HepG2 (cell line): ENCODE data around the gene PSME3IP1. TPM values are rescaled to one million over a fixed set of nuclear protein-coding genes. Genes with fewer than 3 reads are reported as not detected.

ENCODE experiments used
- ATM ChIP-seq: fragments of 450-650 bp; IDR thresholded peaks from 2 replicates; pipeline ENCODE4 v1.7.1; 2017; ENCODE audit warnings: mild to moderate bottlenecking, borderline replicate concordance
- CBX5 ChIP-seq: sonication (generic); formaldehyde crosslinking; IDR thresholded peaks from 2 replicates; pipeline ENCODE4 v1.4.0; 2020; ENCODE audit warnings: missing genetic modification reagents, borderline replicate concordance
- CENPT ChIP-seq: sonication (generic); formaldehyde crosslinking; IDR thresholded peaks from 2 replicates; pipeline ENCODE4 v1.8.0; 2022; ENCODE audit warnings: low read depth, mild to moderate bottlenecking, moderate library complexity, missing genetic modification reagents
- CENPX ChIP-seq: sonication (generic); formaldehyde crosslinking; IDR thresholded peaks from 2 replicates; pipeline ENCODE4 v1.9.0; 2021; ENCODE audit warnings: mild to moderate bottlenecking, missing genetic modification reagents, moderate library complexity
- DR1 ChIP-seq: sonication (generic); formaldehyde crosslinking; IDR thresholded peaks from 2 replicates; pipeline ENCODE4 v1.8.0; 2021; ENCODE audit warnings: mild to moderate bottlenecking, missing genetic modification reagents, inconsistent platforms
- EZH2 ChIP-seq: conservative IDR thresholded peaks from 2 replicates; pipeline ENCODE4 v1.6.1; 2012; ENCODE audit warnings: mild to moderate bottlenecking, low read depth, low read length, moderate library complexity
- HOXA3 ChIP-seq: sonication (generic); formaldehyde crosslinking; IDR thresholded peaks from 2 replicates; pipeline ENCODE4 v1.5.0; 2020; ENCODE audit warnings: missing genetic modification reagents
- KDM3A ChIP-seq: IDR thresholded peaks from 2 replicates; pipeline ENCODE4 v1.6.1; 2018; ENCODE audit warnings: low read depth, missing compliant biosample characterization
- REL ChIP-seq: sonication (generic); formaldehyde crosslinking; conservative IDR thresholded peaks from 2 replicates; pipeline ENCODE4 v1.8.0; 2022; ENCODE audit warnings: mild to moderate bottlenecking, missing genetic modification reagents, moderate library complexity
- REPIN1 ChIP-seq: sonication (generic); formaldehyde crosslinking; IDR thresholded peaks from 2 replicates; pipeline ENCODE4 v1.8.0; 2022; ENCODE audit warnings: missing genetic modification reagents, low read depth, mild to moderate bottlenecking, borderline replicate concordance
- SAP130 ChIP-seq: IDR thresholded peaks from 2 replicates; pipeline ENCODE4 v1.6.1; 2016; ENCODE audit warnings: low read depth
- SNAPC2 ChIP-seq: sonication (generic); formaldehyde crosslinking; IDR thresholded peaks from 2 replicates; pipeline ENCODE4 v1.8.1; 2022; ENCODE audit warnings: mild to moderate bottlenecking, missing genetic modification reagents
- THAP8 ChIP-seq: sonication (generic); formaldehyde crosslinking; IDR thresholded peaks from 2 replicates; pipeline ENCODE4 v1.5.1; 2020; ENCODE audit warnings: missing genetic modification reagents, mild to moderate bottlenecking, borderline replicate concordance
- ZFP36L2 ChIP-seq: sonication (generic); formaldehyde crosslinking; IDR thresholded peaks from 2 replicates; pipeline ENCODE4 v1.4.0; 2020; ENCODE audit warnings: missing genetic modification reagents
- ZFP82 ChIP-seq: sonication (generic); formaldehyde crosslinking; IDR thresholded peaks from 2 replicates; pipeline ENCODE4 v1.5.1; 2020; ENCODE audit warnings: mild to moderate bottlenecking, missing genetic modification reagents, borderline replicate concordance
- ZKSCAN8 ChIP-seq: IDR thresholded peaks from 2 replicates; pipeline ENCODE4 v1.6.1; 2016; ENCODE audit warnings: borderline replicate concordance, missing genetic modification reagents, missing compliant biosample characterization
- ZNF138 ChIP-seq: sonication (generic); formaldehyde crosslinking; IDR thresholded peaks from 2 replicates; pipeline ENCODE4 v1.5.0; 2020; ENCODE audit warnings: mild to moderate bottlenecking, low read depth, missing genetic modification reagents
- ZNF260 ChIP-seq: sonication (generic); formaldehyde crosslinking; IDR thresholded peaks from 2 replicates; pipeline ENCODE4 v1.4.0; 2020; ENCODE audit warnings: missing genetic modification reagents, low read depth, mild to moderate bottlenecking, borderline replicate concordance
- ZNF276 ChIP-seq: sonication (generic); formaldehyde crosslinking; IDR thresholded peaks from 2 replicates; pipeline ENCODE4 v1.4.0; 2020; ENCODE audit warnings: mild to moderate bottlenecking, low read depth, missing genetic modification reagents
- ZNF432 ChIP-seq: sonication (generic); formaldehyde crosslinking; IDR thresholded peaks from 2 replicates; pipeline ENCODE4 v1.5.0; 2020; ENCODE audit warnings: missing genetic modification reagents, mild to moderate bottlenecking, borderline replicate concordance
- ZNF577 ChIP-seq: sonication (generic); formaldehyde crosslinking; IDR thresholded peaks from 2 replicates; pipeline ENCODE4 v1.4.0; 2020; ENCODE audit warnings: mild to moderate bottlenecking, low read depth, missing genetic modification reagents, borderline replicate concordance
- ZNF619 ChIP-seq: sonication (generic); formaldehyde crosslinking; IDR thresholded peaks from 2 replicates; pipeline ENCODE4 v1.4.0; 2020; ENCODE audit warnings: mild to moderate bottlenecking, missing genetic modification reagents
- ZNF883 ChIP-seq: sonication (generic); formaldehyde crosslinking; IDR thresholded peaks from 2 replicates; pipeline ENCODE4 v1.5.1; 2020; ENCODE audit warnings: mild to moderate bottlenecking, missing genetic modification reagents; ENCODE audit errors: not compliant biosample characterization
- polyA plus RNA-seq, 8 experiments: library from polyadenylated mRNA; depleted of rRNA in 3 of 8; stranded (reverse) in 7 of 8; unstranded in 1 of 8; fragments of >200 nt; fragmentation: Illumina TruSeq in 4 of 8; extraction: Trizol in 4 of 8; gene quantifications; 2 replicates each; pipeline versions ENCODE4 v1.2.1 to v1.2.3, GENCODE V29; 2011 to 2016; ENCODE audit warnings: low read depth in 4 of 8, missing spikeins in 1 of 8, mixed read lengths in 1 of 8; ENCODE audit not compliant: insufficient read depth in 1 of 8
- total RNA-seq, 5 experiments: library from RNA; depleted of rRNA; stranded (reverse); fragments of >200 nt; fragmentation: Illumina TruSeq; extraction: Trizol; gene quantifications; 2 replicates each; pipeline ENCODE4 v1.2.3, GENCODE V29; 2016; ENCODE audit warnings: low read depth in 1 of 5
- TF ChIP-seq, protein P1 (sequence below): sonication (generic); formaldehyde crosslinking; conservative IDR thresholded peaks from 2 replicates; pipeline ENCODE4 v1.5.0; 2020; ENCODE audit warnings: missing genetic modification reagents
- TF ChIP-seq, protein P2 (sequence below): sonication (generic); formaldehyde crosslinking; IDR thresholded peaks from 2 replicates; pipeline ENCODE4 v1.4.0; 2020; ENCODE audit warnings: missing genetic modification reagents

The PSME3IP1 gene
- total and polyA plus RNA-seq, 2 of the 13 experiments (the other 11 are each of a cell fraction or from before 2014, with no cell fraction given) = 90.8 to 99.8 TPM

- TF ChIP-seq ZNF276 = no peak
- no peak for TF ChIP-seq DR1 (CRISPR knock-in tag)
- no peak for TF ChIP-seq ZNF577
- TF ChIP-seq HOXA3 (CRISPR knock-in tag) = peak; percentile 98
- peak; percentile 56; the same call in 1 of the 2 replicates for TF ChIP-seq CBX5 (CRISPR knock-in tag)
- TF ChIP-seq ZFP36L2 (CRISPR knock-in tag) = no peak; the same call in 1 of the 2 replicates
- TF ChIP-seq REL (CRISPR knock-in tag) = no peak; the same call in 1 of the 2 replicates
- TF ChIP-seq ZKSCAN8 (CRISPR knock-in tag) = no peak
- no peak for TF ChIP-seq CENPT (CRISPR knock-in tag)
- peak; percentile 89 for TF ChIP-seq SAP130
- no peak for TF ChIP-seq ZNF138 (CRISPR knock-in tag)
- TF ChIP-seq ZNF619 = peak; percentile 97
- no peak for TF ChIP-seq CENPX (CRISPR knock-in tag)
- TF ChIP-seq ZNF883 (CRISPR knock-in tag) = peak; percentile 86
- TF ChIP-seq, protein P1, sequence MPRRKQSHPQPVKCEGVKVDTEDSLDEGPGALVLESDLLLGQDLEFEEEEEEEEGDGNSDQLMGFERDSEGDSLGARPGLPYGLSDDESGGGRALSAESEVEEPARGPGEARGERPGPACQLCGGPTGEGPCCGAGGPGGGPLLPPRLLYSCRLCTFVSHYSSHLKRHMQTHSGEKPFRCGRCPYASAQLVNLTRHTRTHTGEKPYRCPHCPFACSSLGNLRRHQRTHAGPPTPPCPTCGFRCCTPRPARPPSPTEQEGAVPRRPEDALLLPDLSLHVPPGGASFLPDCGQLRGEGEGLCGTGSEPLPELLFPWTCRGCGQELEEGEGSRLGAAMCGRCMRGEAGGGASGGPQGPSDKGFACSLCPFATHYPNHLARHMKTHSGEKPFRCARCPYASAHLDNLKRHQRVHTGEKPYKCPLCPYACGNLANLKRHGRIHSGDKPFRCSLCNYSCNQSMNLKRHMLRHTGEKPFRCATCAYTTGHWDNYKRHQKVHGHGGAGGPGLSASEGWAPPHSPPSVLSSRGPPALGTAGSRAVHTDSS = no peak
- no peak for TF ChIP-seq THAP8
- peak; percentile 87; the same call in 1 of the 2 replicates for TF ChIP-seq ZFP82 (CRISPR knock-in tag)
- no peak for TF ChIP-seq ZNF432 (CRISPR knock-in tag)
- TF ChIP-seq, protein P2, sequence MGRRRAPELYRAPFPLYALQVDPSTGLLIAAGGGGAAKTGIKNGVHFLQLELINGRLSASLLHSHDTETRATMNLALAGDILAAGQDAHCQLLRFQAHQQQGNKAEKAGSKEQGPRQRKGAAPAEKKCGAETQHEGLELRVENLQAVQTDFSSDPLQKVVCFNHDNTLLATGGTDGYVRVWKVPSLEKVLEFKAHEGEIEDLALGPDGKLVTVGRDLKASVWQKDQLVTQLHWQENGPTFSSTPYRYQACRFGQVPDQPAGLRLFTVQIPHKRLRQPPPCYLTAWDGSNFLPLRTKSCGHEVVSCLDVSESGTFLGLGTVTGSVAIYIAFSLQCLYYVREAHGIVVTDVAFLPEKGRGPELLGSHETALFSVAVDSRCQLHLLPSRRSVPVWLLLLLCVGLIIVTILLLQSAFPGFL (CRISPR knock-in tag) = no peak
- peak; percentile 30; the same call in 1 of the 2 replicates for TF ChIP-seq KDM3A
- TF ChIP-seq REPIN1 (CRISPR knock-in tag) = peak; percentile 66; the same call in 1 of the 2 replicates
- TF ChIP-seq SNAPC2 = no peak; the same call in 1 of the 2 replicates
- no peak for TF ChIP-seq ZNF260 (CRISPR knock-in tag)
- TF ChIP-seq ATM = no peak
- no peak for TF ChIP-seq EZH2
These were observed at the start of gene PSME3IP1, which contains the start of gene RSPRY1 (continued) for GRCh38 chr16:57185945-57186871.
